Measurements from ENCODE around the gene C1orf122.
"Not testable (repeated sequence)": the region's sequence is repeated elsewhere in the genome, so short reads cannot be mapped to it uniquely, and the experiment has no call there.

C1orf122 gene

DNA sequence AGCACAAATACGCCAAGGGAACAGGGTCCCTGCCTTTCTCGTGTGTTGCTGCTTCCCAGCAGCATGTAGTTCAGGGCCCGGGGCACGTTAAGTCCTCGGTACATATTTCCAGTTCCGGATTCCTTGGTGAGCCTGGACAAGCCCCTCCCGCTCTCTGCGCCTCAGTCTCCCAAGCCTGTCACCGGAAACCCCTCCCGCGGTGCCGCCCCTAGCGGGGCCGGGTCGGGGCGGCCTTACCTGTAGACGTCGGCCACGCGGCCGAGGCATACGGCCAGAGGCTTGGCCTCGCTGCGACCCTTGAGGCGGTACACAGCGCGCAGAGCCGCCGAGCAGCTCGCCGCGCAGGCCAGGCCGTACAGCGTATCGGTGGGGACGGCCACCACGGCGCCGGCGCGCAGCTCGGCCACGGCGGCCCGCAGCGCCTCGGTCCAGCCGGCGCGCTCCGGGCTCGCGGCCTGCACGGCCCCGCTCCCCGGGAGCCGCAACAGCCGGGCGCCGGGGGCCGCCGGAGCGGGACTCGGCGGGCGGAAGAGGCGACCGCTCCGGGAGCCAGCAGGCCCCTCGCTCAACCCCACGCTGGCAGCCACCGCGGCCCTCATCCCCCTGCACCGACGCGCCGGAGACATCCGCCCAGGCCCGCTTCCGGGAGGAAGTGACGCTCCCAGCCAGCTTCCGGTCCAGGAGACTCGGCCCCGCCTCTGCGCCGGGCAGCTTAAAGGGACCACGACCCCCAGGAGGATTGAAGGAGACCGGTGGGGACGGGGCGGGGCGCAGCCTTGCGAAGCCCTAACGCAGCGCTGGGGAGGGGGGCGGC is at the start of gene C1orf122, which contains the start of gene YRDC:
TSS of gene C1orf122 (plus strand) at position 236 of the 814 bp plus-strand sequence. CDS start 615 bp downstream, outside the sequence.
TSS of gene YRDC (minus strand) at position 654 of the 814 bp plus-strand sequence. CDS start at position 626, 28 bp downstream.
- no peaks in the 10 kb centered on the region for H3K9me3 Mint-ChIP-seq
- DNase-seq (ENCODE audit: low spot score in 2 of 2) (peak; percentile 84 to 85), ATAC-seq (replicated peaks; ENCODE audit: extremely low read depth, poor library complexity, severe bottlenecking) (peak; percentile 96)
- H3K27me3 Mint-ChIP-seq = no peaks in the 10 kb centered on the region
- H3K4me1 Mint-ChIP-seq = peaks cover 33% of the 10 kb centered on the region
- H3K36me3 Mint-ChIP-seq (ENCODE audit: insufficient read depth) = peaks cover 37% of the 10 kb centered on the region
- H3K4me3 Mint-ChIP-seq = peak within 1 kb of the TSS; percentile 89
- H3K27ac Mint-ChIP-seq (ENCODE audit: low read depth) = peak within 1 kb of the TSS; percentile 94

DNA sequence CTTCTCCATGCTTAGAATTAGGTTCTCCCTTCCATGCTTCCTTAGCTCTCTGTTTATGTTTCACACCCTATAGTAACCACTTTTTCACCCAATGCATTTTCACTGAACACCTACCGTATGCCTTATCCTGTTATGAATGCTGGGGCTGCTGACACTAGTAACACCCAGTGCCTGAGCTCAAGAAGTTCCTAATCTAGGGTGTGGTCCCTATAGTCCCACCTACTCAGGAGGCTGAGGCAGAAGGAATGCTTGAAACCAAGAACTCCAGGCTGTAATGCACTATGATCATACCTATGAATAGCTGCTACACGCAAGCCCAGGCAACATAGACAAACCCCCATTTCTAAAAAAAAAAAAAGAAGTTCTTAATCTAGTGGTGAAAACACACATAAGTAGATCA is 48.1 kb upstream of the C1orf122 start:
- Mint-ChIP-seq H3K9me3 (peaks cover 1% of the 10 kb centered on the region), H3K4me3 (no peak overlapping the region), H3K27ac (ENCODE audit: low read depth) (no peak overlapping the region), H3K36me3 (ENCODE audit: insufficient read depth) (no peaks in the 10 kb centered on the region), H3K27me3 (peaks cover 25% of the 10 kb centered on the region), H3K4me1 (peaks cover 1% of the 10 kb centered on the region)
- ATAC-seq (replicated peaks; ENCODE audit: extremely low read depth, poor library complexity, severe bottlenecking) (no peak), DNase-seq (ENCODE audit: low spot score in 2 of 2) (no peak)

DNA sequence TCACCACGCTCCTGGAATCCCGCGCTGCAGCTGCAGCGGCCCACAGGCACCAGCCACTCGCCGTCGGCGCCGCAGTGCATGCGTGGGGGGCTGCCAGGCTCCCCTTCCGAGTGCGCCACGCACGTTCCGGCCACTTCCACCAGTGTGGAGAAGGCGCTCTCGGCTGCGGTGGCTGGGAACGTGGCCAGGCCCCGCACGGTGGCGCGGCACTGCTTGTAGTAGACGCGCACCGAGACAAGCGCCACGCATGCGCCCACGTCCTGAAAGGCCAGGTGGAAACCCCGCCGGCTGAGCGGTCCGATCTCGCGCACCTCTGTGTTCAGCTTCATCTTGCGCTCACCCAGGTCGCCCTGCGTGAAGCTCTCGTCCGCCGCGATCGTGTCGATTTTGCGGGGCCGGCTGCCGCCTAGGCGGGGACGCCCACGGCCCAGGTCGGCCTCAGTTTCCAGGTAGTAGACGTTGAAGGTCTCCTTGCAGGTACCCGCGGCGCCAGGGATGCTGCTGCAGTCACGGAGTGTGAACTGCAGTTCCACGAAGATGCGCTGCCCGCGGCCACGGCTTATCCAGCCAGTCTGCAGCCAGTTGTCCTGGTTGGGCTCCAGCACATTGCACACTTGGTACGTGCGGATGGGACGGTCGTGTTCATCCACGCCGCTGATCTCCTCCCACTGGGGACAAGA is 46.0 kb upstream of the C1orf122 start:
- H3K9me3 Mint-ChIP-seq = peaks cover 6% of the 10 kb centered on the region
- H3K27me3 Mint-ChIP-seq = peaks cover 46% of the 10 kb centered on the region
- no peak overlapping the region for H3K4me3 Mint-ChIP-seq
- DNase-seq (ENCODE audit: low spot score in 2 of 2) (no peak), ATAC-seq (replicated peaks; ENCODE audit: extremely low read depth, poor library complexity, severe bottlenecking) (no peak)
- H3K27ac Mint-ChIP-seq (ENCODE audit: low read depth) = no peak overlapping the region
- H3K4me1 Mint-ChIP-seq = peaks cover 9% of the 10 kb centered on the region
- H3K36me3 Mint-ChIP-seq (ENCODE audit: insufficient read depth) = peaks cover 2% of the 10 kb centered on the region

DNA sequence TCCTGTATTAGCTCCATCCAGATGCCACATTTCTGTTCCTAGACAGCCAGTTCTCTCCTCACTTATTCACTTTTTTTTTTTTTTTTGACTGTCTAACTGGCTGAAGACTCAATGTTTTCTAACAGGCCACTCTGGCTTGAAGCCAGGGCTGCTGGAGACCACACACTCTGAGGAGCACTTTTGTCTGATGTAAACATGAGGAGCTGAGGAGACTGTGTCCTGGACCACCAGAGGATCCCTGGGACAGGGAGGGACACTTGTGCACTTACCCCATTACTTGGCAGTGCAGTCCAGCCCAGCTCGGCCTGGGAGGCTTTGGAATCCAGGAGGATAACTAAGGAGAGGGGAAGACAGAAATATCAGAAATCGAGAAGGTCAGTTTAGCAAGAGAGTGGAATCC is 45.1 kb upstream of the C1orf122 start:
- H3K27me3 Mint-ChIP-seq = peaks cover 55% of the 10 kb centered on the region
- DNase-seq (ENCODE audit: low spot score in 2 of 2) = no peak

DNA sequence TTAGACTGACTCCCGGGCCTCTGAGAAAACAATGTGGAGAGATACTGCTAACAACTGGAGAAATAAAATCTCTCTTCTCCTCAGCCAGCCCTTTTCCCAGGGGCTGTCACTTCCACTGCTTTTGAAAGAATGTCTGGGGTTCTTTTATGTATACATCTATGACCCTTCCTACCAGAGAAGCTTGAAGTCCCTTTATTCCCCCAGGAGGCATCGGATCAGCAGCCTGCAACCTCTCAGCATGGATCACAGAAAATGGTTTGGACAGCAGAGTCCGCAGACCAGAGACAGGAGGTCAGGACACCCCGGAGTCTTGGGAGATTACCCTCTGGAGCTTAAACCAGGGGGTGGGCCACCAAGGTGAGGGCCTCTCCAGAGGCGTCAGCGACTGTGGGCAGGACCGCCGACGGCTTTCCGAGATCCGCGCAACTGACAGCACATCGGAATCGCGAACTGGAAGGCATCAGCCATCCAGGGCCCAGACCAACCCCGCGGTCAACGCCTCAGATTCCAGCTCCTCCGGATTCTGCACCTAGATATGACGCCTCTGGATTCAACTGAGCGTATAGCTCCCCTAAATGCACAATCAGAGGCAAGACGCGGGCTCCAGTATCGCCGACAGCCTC is 43.7 kb upstream of the C1orf122 start:
- peaks cover 6% of the 10 kb centered on the region for H3K9me3 Mint-ChIP-seq
- H3K4me1 Mint-ChIP-seq = peaks cover 9% of the 10 kb centered on the region
- no peak overlapping the region for H3K4me3 Mint-ChIP-seq
- no peak for ATAC-seq (replicated peaks; ENCODE audit: extremely low read depth, poor library complexity, severe bottlenecking)
- peaks cover 69% of the 10 kb centered on the region for H3K27me3 Mint-ChIP-seq
- H3K27ac Mint-ChIP-seq (ENCODE audit: low read depth) = no peak overlapping the region
- DNase-seq (ENCODE audit: low spot score in 2 of 2) = no peak
- H3K36me3 Mint-ChIP-seq (ENCODE audit: insufficient read depth) = peaks cover 2% of the 10 kb centered on the region

More for the DNA sequence above, 45.1 kb upstream of the C1orf122 start:
- Mint-ChIP-seq H3K4me3 (no peak overlapping the region), H3K9me3 (peaks cover 6% of the 10 kb centered on the region), H3K4me1 (peaks cover 9% of the 10 kb centered on the region), H3K27ac (ENCODE audit: low read depth) (no peak overlapping the region), H3K36me3 (ENCODE audit: insufficient read depth) (peaks cover 2% of the 10 kb centered on the region)
- ATAC-seq (replicated peaks; ENCODE audit: extremely low read depth, poor library complexity, severe bottlenecking) = no peak

DNA sequence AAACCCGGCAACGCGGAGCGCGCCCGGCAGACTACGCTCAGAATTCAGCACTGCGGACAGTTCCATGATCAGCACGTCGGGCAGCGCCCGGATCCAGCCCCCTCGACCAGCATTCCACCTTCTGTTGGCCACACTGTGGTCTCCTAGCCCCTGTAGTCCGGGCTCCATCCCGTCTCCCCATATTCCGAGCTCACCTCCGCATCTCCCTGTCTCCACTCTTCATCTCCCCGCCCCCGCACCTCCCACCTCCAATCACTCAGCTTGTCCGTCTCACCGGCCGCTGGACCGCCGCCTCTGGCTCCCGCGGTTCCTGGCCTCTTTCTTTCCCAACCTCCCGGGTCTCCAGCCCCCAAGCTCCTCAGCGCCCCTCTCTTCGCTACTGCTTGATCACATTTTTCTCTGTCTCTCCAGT is 43.2 kb upstream of the C1orf122 start:
- H3K27ac Mint-ChIP-seq (ENCODE audit: low read depth) = no peak overlapping the region
- peaks cover 6% of the 10 kb centered on the region for H3K9me3 Mint-ChIP-seq
- no peak overlapping the region for H3K4me3 Mint-ChIP-seq
- no peak for DNase-seq (ENCODE audit: low spot score in 2 of 2)
- peaks cover 9% of the 10 kb centered on the region for H3K4me1 Mint-ChIP-seq
- H3K36me3 Mint-ChIP-seq (ENCODE audit: insufficient read depth) = peaks cover 2% of the 10 kb centered on the region
- peaks cover 74% of the 10 kb centered on the region for H3K27me3 Mint-ChIP-seq
- no peak for ATAC-seq (replicated peaks; ENCODE audit: extremely low read depth, poor library complexity, severe bottlenecking)

DNA sequence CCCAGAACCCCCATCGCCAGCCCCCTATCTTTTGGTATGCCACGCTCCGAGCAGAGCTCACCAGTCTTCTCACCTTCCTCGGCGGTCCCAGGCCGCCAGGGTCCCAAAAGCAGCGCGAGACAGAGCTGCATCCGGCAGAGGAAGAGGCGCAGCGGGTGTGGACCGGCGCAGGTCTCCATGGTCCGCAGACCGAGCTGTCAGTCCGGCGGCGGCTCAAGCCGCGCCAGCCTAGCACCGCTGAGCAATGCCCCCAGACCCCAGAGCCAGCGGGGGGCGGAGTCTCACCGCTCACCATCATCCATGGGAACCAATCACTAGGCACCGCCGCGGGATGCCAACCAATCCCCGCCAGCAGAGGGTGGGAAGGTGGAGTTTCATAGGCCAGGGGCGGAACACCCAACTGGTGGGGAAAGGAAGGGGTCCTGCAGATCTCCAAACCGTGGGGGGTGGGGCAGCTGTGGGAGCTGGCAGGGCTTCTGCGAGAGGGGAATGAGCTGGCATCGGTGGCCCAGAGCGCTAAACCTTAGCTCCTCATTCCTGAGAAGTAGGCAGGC is 42.6 kb upstream of the C1orf122 start, which contains the start of gene EPHA10:
TSS of gene EPHA10 (minus strand) at position 233 of the 554 bp plus-strand sequence. CDS start at position 179, 54 bp downstream.
- H3K27me3 Mint-ChIP-seq = peaks cover 80% of the 10 kb centered on the region
- peaks cover 6% of the 10 kb centered on the region for H3K9me3 Mint-ChIP-seq
- H3K4me1 Mint-ChIP-seq = peaks cover 9% of the 10 kb centered on the region
- DNase-seq (ENCODE audit: low spot score in 2 of 2) (no peak), ATAC-seq (replicated peaks; ENCODE audit: extremely low read depth, poor library complexity, severe bottlenecking) (no peak)
- H3K36me3 Mint-ChIP-seq (ENCODE audit: insufficient read depth) = peaks cover 2% of the 10 kb centered on the region
- no peak within 1 kb of the TSS for H3K27ac Mint-ChIP-seq (ENCODE audit: low read depth)
- H3K4me3 Mint-ChIP-seq = peak within 1 kb of the TSS; percentile 21

DNA sequence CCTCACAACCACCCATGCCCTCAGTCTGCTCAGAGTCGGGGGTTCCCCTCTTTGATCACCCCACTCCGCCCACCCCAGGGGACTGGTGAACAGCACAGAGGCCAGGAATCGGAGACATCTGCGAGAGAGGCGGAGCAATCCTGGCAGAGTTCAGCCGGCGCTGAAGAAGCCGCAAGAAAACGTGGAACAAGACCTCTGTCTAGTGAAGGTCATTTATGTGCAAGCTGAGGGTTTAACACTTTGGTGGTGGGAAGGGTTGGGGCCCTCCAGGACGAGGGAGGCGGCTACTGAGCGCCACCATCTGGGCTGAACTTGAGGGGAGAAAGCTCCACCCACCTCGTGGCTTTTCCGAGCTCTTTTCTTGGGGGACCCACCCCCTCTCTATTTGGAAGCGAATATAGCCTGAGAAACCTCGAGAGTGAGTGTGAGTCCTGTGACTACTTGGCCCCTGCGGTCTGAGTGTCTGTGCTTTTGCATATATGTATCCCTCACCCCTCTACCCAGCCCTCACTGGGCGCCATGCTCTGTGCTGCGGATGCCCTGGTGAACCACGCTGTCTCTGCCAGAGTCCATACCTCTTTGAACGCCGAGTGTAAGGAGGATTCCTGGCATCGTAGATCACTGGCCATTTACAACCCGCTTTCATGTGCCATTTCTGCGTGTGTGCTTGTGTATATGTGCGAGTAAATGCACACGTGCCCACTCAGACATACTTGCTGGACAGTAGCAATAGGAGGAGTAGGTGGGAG is 41.5 kb upstream of the C1orf122 start:
- ATAC-seq (replicated peaks; ENCODE audit: extremely low read depth, poor library complexity, severe bottlenecking) = no peak
- Mint-ChIP-seq H3K4me3 (peak overlapping the region; percentile 21), H3K27me3 (peaks cover 91% of the 10 kb centered on the region), H3K27ac (ENCODE audit: low read depth) (no peak overlapping the region), H3K4me1 (peaks cover 9% of the 10 kb centered on the region), H3K36me3 (ENCODE audit: insufficient read depth) (peaks cover 2% of the 10 kb centered on the region), H3K9me3 (peaks cover 6% of the 10 kb centered on the region)
- DNase-seq (ENCODE audit: low spot score in 2 of 2) = no peak

DNA sequence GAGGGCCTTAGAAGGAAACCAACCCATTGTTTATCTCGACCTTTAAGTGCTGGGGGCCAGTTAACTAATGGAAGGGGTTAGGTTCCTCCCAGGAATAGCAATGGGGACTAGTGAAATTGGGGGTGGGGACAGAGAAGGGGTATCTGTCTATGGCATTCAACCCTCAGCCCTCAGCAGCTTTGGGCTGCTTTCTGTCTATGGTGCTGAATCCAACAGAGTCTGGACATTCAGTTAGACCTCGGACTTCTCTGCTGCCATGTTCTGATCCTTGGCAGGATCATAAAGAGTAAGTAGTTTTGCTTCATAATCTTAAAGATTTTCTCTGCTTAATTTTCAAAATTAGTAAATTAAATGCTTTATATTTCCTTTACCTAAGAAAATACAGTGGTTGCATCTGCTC is 40.1 kb upstream of the C1orf122 start:
- Mint-ChIP-seq H3K27ac (ENCODE audit: low read depth) (no peak overlapping the region), H3K4me1 (peaks cover 9% of the 10 kb centered on the region), H3K9me3 (peaks cover 6% of the 10 kb centered on the region), H3K4me3 (no peak overlapping the region), H3K36me3 (ENCODE audit: insufficient read depth) (peaks cover 2% of the 10 kb centered on the region), H3K27me3 (peaks cover 94% of the 10 kb centered on the region)
- DNase-seq (ENCODE audit: low spot score in 2 of 2) = no peak
- no peak for ATAC-seq (replicated peaks; ENCODE audit: extremely low read depth, poor library complexity, severe bottlenecking)

DNA sequence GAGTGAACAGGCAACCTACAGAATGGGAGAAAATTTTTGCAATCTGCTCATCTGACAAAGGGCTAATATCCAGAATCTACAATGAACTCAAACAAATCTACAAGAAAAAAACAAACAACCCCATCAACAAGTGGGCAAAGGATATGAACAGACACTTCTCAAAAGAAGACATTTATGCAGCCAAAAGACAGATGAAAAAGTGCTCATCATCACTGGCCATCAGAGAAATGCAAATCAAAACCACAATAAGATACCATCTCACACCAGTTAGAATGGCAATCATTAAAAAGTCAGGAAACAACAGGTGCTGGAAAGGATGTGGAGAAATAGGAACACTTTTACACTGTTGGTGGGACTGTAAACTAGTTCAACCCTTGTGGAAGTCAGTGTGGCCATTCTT is 36.1 kb upstream of the C1orf122 start:
- not testable (repeated sequence) for H3K36me3 Mint-ChIP-seq (ENCODE audit: insufficient read depth); H3K4me1 Mint-ChIP-seq; H3K9me3 Mint-ChIP-seq; H3K4me3 Mint-ChIP-seq; DNase-seq (ENCODE audit: low spot score in 2 of 2); H3K27ac Mint-ChIP-seq (ENCODE audit: low read depth); ATAC-seq (replicated peaks; ENCODE audit: extremely low read depth, poor library complexity, severe bottlenecking)
- peaks cover 60% of the 10 kb centered on the region for H3K27me3 Mint-ChIP-seq

DNA sequence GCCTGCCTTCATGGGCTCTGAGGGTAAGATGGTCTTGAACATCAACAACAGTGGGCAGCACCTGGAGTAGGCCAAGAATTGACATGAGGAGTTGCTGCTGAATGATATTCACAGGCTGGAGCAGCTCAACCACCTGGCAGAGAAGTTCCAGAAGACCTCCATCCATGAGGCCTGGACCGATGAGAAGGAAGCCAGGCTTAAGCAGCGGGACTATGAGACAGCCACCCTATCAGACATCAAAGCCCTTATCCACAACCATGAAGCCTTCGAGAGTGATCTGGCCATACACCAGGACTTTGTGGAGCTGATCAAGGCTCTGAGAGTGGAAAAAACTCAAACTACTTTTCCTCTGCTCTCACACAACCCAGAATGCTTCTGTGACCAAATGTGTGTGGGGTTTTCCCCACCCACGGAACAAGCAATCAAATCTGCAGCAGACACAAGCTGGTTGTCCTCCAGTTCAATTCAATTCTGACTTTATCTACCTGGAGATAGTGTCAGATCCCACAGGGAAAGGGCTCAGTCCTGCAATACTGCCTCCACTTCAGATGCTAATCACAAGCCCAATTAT is 30.6 kb upstream of the C1orf122 start:
- H3K27ac Mint-ChIP-seq (ENCODE audit: low read depth) = no peak overlapping the region
- ATAC-seq (replicated peaks; ENCODE audit: extremely low read depth, poor library complexity, severe bottlenecking) (no peak), DNase-seq (ENCODE audit: low spot score in 2 of 2) (no peak)
- H3K27me3 Mint-ChIP-seq = peaks cover 31% of the 10 kb centered on the region
- H3K4me3 Mint-ChIP-seq = no peak overlapping the region
- no peaks in the 10 kb centered on the region for H3K9me3 Mint-ChIP-seq
- no peaks in the 10 kb centered on the region for H3K36me3 Mint-ChIP-seq (ENCODE audit: insufficient read depth)
- no peaks in the 10 kb centered on the region for H3K4me1 Mint-ChIP-seq

Data from central memory CD8-positive, alpha-beta T cell (primary cell).